Spleen (tissue), 7 donors: ENCODE data around the gene SPOP.

Source experiments
- CTCF ChIP-seq, 11 experiments: fragments of 200-600 bp in 7 of 11; fragments of 450-650 bp in 4 of 11; sonication (generic) in 4 of 11; IDR thresholded peaks in 8 of 11; conservative IDR thresholded peaks in 3 of 11; 1 replicate in 7 of 11; 2 replicates in 4 of 11; pipeline versions ENCODE4 v1.4.0 to v1.8.0; 2016 to 2021; ENCODE audit warnings: antibody characterized with exemption in 11 of 11, inconsistent platforms in 4 of 11, mild to moderate bottlenecking in 1 of 11
- POLR2A ChIP-seq, 3 donors: fragments of 450-650 bp; IDR thresholded peaks; one replicate each; pipeline ENCODE4 v1.5.1; 2017; ENCODE audit warnings: antibody characterized with exemption in 3 of 3, mild to moderate bottlenecking in 1 of 3
- POLR2AphosphoS5 ChIP-seq, 3 donors: sonication (generic); formaldehyde crosslinking; IDR thresholded peaks; one replicate each; pipeline ENCODE4 v1.5.1; 2017; ENCODE audit warnings: antibody characterized with exemption in 3 of 3
- donor health status: DM: no; HTN: no; CAD: no; lungs with moderate emphysema.
- donor health status: DM: no; HTN: no; CAD: no.
- donor health status: DM: no; HTN: no; CAD: no.

- TF ChIP-seq CTCF (IDR thresholded peaks at IDR 0.05 in 8 of 11, conservative IDR thresholded peaks at IDR 0.05 in 3 of 11) (no peak), POLR2AphosphoS5 (IDR thresholded peaks at IDR 0.05) (no peak), POLR2A (IDR thresholded peaks at IDR 0.05) (no peak)
Observed at GRCh38 chr17:49552070-49552751, 125.7 kb downstream of the SPOP start.
